Non-pigmented ciliary epithelial cell (primary cell): ENCODE data around the gene RFTN2.

Experiments
- DNase-seq: peaks from one replicate; pipeline ENCODE4 v3.0.0-alpha.2; 2010; ENCODE audit warnings: low read depth

RFTN2 gene

DNA sequence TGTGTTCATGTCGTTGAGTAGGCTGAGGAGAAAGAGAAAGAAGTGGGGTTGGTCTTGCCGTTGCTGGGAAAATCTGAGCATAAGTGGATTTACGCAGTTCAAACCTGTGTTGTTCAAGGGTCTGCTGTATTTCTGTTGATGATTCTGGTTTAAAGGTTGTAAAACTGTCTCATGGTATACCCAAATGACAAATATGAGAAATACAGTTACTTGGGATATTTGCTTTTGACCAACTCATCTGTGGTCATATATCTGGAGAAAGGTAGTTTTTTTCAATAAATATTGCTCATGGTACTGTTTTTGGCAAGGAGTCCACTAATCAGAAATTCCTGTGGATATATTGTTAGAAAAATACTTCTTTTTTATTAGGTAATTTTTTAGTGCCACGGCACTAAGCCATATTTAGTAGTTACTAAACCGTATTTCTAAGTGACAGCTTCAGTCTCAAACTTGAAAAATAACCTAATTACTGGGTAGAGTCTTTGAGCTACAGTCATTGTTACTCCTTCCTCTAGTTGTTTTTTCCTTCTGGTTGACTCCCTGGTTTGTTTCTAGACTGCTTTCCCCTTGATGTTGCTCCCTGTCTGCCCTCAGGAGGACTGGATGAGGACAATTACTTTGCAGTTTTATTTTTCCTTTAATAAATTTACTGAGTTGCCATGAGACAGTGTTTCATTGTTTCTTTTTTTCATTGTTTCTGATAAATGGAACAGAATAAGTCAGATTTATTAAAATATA, 128.1 kb downstream of the RFTN2 start:
- DNase-seq: no peak

DNA sequence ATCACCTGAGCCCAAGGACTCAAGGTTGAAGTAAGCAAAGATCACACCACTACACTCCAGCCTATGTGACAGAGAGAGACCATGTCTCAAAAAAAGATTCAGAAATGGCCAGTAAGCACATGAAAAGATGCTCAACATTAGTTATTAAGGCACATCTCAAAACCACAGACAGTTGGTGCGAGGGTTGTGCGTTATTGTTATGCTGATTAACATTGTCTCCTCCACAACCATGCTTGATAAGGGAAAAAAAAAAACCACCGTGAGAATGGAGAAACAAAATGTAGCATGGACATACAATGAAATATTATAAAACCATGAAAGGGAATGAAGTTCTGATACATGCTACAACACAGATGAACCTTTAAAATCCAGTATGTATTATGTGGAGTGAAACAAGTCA, 132.2 kb downstream of the RFTN2 start:
- no peak for DNase-seq

DNA sequence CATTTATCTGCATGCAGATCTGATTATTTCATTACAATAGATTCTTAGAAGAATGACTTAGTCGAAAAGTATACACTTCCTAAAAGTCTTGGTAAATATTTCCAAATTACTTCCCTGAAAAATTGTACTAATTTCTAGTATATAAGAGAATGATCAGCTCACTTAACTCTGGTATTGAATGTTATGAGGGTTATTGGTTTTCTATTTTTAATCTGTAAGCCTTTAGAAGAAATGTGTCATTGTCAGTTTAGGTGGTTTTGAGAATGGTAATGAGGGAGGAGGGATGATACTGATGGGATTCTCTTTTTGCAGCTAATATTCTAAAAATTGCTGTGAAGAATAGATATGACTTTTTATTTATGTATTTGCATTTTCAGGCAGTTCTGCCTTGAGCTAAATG, 135.7 kb downstream of the RFTN2 start:
- no peak for DNase-seq

DNA sequence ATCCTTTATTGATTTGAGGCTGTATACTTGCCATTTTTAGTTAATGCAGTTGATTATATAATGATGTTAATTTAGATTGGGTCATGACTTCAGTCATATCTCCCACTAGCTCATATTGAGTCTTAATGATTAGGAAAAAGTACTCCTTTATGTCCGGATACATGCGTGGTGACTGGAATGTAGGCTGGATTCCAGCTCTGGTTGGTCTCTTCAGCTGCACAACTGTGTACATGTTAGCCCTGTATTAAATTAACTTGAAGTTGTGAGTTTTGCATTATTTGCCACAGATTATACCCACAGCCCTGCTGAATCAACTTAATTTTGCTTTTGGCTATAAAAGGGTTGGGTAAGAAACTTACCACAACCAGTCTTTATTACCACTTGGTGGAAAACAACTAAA, 137.0 kb downstream of the RFTN2 start:
- DNase-seq: no peak
